HG02642 (cell line): ENCODE measurements around the gene NR6A1.

Experiments
- ATAC-seq: cut with Tn5 transposase; IDR thresholded peaks from one replicate; pipeline ENCODE4 v1.9.1; 2021; ENCODE audit warnings: mild to moderate bottlenecking; ENCODE audit not compliant: unreplicated experiment, poor library complexity

Gene NR6A1

DNA sequence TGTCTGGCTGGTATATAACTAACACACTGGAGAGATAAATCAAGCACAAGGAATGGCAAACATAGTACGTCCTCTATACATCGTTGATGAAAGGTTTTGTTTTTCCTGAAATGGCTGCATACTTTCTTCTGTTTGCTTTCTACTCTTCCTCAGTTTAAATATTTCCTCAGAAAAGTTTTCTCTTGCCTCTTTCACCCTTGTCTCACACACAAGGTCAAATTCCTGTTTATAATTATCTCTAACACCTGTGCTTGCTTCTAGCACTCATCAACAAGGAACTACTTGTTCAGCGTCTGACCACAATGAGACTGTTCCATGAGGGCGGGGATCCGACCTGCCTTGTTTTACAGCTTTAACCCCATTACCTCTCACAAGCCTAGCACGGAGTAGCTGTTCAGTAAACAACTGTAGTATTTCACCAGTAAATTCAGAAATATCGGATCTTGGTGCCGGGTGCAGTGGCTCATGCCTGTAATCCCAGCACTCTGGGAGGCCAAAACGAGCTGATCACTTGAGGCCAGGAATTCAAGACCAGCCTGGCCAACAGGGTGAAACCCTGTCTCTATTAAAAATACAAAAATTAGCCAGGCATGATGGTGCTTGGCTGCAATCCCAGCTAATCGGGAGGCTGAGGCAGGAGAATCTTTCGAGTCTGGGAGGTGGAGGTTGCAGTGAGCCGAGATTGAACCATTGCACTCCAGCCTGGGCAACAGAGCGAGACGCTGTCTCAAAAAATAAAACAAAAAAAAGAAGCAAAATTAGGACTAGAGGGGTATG is 37.0 kb downstream of the NR6A1 start:
- ATAC-seq = no peak

DNA sequence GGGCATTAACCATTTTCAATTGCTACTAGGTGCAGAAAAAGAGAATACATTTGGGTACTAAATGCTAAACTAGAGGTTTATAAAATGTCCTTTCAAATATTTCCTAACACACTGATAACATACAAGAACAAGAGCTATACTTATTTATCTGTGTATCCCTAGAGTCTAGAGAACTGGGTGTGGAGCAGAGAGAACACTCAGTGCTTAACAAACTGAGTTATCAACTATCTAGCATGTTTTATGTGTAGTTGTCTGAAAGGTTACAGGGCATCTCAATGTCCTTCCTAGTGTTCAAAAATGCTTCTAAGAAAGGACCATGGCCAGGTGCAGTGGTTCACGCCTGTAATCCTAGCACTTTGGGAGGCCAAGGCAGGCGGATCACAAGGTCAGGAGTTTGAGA is 40.3 kb downstream of the NR6A1 start:
- no peak for ATAC-seq

- ATAC-seq = no peak
Observed at GRCh38 chr9:124726886-124727285, 44.2 kb downstream of the NR6A1 start.

DNA sequence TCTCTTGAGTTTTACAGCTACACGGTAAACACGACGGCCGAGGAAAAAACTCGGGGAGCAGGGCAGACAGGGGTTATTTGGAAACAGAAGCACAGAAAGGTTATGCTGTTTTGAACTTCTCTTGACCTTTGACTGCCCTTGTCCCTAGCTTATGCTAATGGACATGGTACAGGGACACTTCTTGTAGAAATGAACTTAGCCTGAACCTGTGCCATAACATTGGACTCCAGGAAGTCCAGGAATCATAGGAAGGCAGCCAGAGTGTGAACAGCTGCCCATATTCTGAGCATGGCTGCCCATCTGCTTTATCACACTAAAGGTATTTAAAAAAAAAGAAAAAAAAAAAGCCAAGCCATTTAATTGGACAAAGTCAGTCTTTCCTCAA is 46.1 kb downstream of the NR6A1 start:
- ATAC-seq = no peak

GRCh38 chr9:124724415-124725067 is 46.6 kb downstream of the NR6A1 start:
- no peak for ATAC-seq

DNA sequence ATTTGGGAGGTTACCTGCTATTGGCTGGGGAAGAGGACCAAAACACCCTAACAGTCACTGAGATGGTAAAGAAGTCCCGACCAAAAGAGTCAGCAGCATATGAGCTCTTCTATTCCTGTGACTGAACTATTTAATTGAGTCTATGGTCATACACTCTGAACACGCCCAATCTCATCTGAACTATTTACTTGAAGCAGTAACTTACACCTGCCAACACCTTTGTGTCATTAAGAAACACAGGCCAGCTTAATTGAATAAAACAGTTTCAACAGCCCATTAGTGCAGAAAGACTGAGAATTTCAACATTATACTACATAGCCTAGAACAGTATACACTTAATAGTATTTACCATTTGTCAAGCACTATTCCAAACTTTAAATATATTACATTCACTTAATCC is 47.8 kb downstream of the NR6A1 start:
- no peak for ATAC-seq

- no peak for ATAC-seq
Observed at GRCh38 chr9:124721109-124721906, 49.8 kb downstream of the NR6A1 start.

DNA sequence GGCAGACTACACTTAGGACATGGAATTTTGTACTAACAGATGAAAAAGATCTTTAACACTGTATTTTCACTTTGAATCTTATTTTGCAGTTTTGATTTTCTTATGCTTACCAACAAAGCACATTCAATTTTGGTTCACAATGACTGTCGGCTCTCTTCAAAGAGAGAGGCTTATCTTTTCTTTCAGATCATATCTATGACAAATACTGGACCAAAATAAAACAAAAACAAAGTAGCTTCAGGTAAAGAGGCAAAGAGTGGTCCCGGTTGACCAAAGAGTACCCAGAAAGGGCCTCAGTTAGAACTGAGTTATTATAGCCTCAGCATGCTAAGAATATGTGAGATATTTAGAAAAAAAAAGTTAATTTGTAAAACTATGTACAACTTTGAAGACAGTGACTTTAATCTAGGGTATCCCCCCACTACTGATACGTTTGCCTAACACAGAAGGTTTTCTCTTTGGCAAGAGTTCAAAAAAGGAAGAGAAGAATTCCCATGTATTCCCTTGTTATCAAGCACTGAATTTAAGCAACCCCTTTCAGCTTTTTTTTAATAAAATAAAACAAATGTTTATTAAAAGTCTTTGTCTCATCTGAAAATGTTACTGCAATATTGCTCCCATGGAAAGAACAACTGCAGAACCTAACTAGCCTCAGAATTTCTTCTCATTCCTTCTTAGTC is 50.5 kb downstream of the NR6A1 start:
- no peak for ATAC-seq

DNA sequence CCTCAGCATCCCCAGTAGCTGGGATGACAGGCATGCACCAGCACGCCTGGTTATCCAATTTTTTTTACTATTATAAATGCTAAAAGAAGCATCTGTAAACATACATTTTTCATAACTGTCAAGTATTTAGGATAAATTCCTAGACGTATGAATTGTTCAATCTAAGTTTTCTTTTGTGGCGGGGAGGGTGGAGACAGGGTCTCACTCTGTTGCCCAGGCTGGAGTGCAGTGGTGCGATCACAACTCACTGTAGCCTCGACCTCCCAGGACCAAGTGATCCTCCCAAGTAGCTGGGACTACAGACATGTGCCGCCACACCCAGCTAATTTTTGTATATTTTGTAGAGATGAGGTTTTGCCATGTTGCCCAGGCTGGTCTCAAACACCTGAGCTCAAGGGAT is 52.2 kb downstream of the NR6A1 start:
- no peak for ATAC-seq

- no peak for ATAC-seq
Observed at GRCh38 chr9:124717597-124717996, 53.5 kb downstream of the NR6A1 start.

GRCh38 chr9:124716808-124717207 is 54.3 kb downstream of the NR6A1 start:
- no peak for ATAC-seq

DNA sequence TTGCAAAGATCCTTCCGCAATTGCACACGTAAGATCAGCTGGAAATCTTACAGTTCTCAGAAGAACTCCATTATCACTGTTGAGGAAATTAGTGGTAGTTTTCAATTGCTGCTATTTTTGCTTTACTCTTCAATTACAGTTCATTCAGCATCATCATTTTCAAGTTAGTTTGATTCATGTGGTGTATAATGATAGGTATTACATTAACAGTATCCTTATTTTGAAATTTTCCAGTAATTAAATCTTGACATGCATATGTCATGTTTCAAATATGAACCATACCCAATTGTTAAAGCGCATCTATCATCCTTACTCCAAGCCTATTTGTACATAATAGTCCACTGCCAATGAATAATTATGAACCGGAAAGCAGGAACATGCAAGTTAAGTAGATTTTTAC is 60.3 kb downstream of the NR6A1 start:
- no peak for ATAC-seq

DNA sequence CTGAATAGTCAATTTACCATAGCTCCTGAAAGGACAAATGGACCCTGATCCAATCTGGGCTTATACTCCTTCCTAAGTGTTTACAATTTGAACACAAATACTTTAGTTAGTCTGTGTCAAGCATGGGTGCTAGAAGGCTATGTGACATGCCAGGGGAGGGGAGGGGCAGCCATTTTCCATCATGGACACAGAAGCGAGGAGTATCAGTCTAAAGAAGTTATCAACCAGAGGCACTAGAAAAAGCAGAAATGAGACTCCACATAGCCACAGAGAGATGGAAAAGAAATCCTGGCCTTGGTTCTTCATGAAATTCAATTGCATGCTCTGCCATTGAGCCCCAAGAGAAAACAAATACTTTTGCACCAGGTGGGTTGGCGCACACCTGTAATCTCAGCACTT is 61.8 kb downstream of the NR6A1 start:
- no peak for ATAC-seq

DNA sequence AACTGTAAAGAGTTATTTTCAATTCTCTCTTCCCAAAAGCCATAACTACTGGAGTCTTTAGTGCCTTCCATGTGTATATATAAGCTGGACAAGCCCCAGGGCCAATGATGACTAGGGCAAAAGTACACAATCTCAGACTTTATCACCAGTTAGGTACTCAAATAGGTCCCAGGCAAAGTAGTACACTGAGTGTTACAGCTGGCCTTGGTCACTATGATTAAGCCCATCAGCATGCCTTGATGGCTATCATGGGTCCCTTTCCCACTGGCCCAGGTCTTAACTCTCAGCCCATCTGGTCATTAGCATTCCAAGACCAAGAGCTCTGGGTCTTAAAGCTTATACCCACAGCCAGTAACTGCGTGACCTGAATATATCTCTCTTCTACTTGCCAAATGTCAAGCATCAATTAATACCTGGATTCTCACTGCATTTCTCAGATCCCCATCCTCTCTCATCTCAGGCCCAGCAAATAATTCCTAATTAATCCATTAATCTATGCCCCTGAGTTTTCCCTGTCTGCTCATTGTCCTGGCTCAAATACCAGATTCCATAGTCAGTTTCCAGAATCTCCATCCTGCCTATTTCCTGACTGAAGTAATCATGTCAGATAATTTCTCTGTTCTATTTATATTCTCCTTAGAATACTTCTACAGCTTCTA is 62.3 kb downstream of the NR6A1 start:
- no peak for ATAC-seq

DNA sequence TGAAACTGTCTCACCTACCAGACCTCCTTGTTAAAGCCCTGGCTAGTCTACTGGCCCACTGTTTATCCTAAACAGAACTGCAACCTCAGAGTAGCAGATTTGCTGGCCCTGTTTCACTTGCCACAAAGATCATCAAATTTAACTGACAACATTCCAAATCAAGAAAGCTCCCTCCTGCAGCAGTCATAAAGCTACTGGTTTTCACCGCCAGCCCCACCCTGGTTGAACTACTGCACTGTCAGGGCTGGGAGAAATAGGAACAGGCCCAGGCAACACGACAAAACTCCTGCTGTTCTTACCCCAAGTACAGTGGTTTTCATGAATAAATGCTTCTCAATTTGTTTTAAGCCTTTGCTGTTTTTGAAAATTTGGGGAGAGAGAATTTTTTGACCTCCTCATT is 63.0 kb downstream of the NR6A1 start:
- no peak for ATAC-seq

DNA sequence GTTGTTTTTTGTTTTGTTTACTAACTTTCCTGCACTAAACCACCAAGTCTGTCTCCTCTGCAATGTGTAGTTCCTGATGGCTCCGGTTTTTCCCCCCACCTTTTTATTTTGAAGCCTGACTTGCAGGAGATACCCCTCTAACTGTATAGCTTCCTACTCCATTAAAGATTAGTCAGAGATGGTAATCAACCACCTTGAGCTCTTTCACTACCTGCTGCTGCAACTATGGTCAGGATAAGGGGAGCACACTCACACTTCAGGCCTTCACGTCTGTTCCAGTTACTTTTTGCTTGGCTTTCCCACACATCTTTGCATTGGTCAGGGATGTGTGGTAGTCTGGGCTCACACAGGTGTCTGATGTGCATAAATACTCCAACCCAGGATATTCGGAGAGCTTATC is 63.4 kb downstream of the NR6A1 start:
- ATAC-seq = no peak

GRCh38 chr9:124706685-124707084 is 64.4 kb downstream of the NR6A1 start:
- no peak for ATAC-seq

GRCh38 chr9:124699575-124699974 is 71.5 kb downstream of the NR6A1 start:
- ATAC-seq = no peak

- no peak for ATAC-seq
Observed at GRCh38 chr9:124698265-124698664, 72.8 kb downstream of the NR6A1 start.
